Measurements from ENCODE around the gene ASB1. TPM values are rescaled to one million over a fixed set of nuclear protein-coding genes. Genes with fewer than 3 reads are reported as not detected.
A peak's percentile ranks its signal among the peaks of the same experiment; 100 is the strongest.

The ASB1 gene
- total RNA-seq, 2 donors from 2014 or later, result 6.6 to 9.9 TPM

- Histone ChIP-seq H3K4me1 (peaks cover 22% of the 10 kb centered on the region), H3K27ac (no peak overlapping the region), H3K36me3 (replicated peaks in 1 of 2; ENCODE audit: insufficient read depth in 1 of 2, low read depth in 2 of 2) (no peaks in the 10 kb centered on the region), H3K4me3 (no peak overlapping the region), H3K27me3 (no peaks in the 10 kb centered on the region), H3K9me3 (no peaks in the 10 kb centered on the region)
- ATAC-seq (no peak), DNase-seq (no peak)
- TF ChIP-seq CTCF (IDR thresholded peaks at IDR 0.05), result no peak
- TF ChIP-seq POLR2A (IDR thresholded peaks at IDR 0.05), result no peak
- 87 to 95% methylated on average over 7 of the region's 7 CpGs for WGBS, 2 donors
- intact Hi-C loops (cut with DNase I), result no loop called here
Observed at GRCh38 chr2:238383743-238384380, 42.9 kb upstream of the ASB1 start.

DNA sequence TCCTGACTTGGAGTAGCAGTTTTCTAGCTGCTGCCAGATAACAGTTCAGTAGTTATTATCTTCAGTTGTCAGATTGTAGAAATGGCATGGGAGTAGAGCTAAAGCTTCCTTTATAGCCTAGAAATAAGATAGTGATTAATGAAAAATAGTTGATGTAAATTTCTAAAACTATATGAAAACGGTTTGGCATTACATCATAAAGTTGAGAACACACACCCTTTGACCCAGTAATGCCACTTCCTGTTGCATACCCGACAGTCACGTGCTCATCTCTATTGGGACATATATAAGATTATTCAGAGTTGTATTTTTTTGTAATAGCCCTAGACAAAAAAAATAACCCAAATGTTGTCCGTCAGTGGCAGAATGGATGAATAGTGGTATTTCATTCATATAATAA, 39.4 kb upstream of the ASB1 start:
- Histone ChIP-seq H3K9me3 (no peaks in the 10 kb centered on the region), H3K4me3 (no peak overlapping the region), H3K27ac (no peak overlapping the region), H3K36me3 (replicated peaks in 1 of 2; ENCODE audit: insufficient read depth in 1 of 2, low read depth in 2 of 2) (no peaks in the 10 kb centered on the region), H3K27me3 (no peaks in the 10 kb centered on the region), H3K4me1 (peaks cover 26% of the 10 kb centered on the region)
- DNase-seq, result no peak
- no peak for ATAC-seq
- no peak for TF ChIP-seq POLR2A (IDR thresholded peaks at IDR 0.05)
- TF ChIP-seq CTCF (IDR thresholded peaks at IDR 0.05), result no peak
- intact Hi-C loops (cut with DNase I), result no loop called here
- 79 to 82% methylated on average over 4 of the region's 4 CpGs for WGBS, 2 donors

- H3K9me3 ChIP-seq, result no peaks in the 10 kb centered on the region
- intact Hi-C loops (cut with DNase I), result no loop called here
- no peak for TF ChIP-seq POLR2A (IDR thresholded peaks at IDR 0.05)
- no peaks in the 10 kb centered on the region for H3K36me3 ChIP-seq (replicated peaks in 1 of 2; ENCODE audit: insufficient read depth in 1 of 2, low read depth in 2 of 2)
- peak; percentile 38 for ATAC-seq
- 47 to 61% methylated on average over 7 to 8 of the region's 8 CpGs for WGBS, 2 donors
- H3K4me1 ChIP-seq, result peaks cover 26% of the 10 kb centered on the region
- H3K27ac ChIP-seq, result peak overlapping the region in 3 of 4 donors; percentile 0 to 83 (median 83)
- H3K27me3 ChIP-seq, result no peaks in the 10 kb centered on the region
- H3K4me3 ChIP-seq, result no peak overlapping the region
- DNase-seq, result peak in 3 of 4 donors; percentile 24 to 54 (median 41)
Observed at GRCh38 chr2:238388794-238389193, 37.9 kb upstream of the ASB1 start.

DNA sequence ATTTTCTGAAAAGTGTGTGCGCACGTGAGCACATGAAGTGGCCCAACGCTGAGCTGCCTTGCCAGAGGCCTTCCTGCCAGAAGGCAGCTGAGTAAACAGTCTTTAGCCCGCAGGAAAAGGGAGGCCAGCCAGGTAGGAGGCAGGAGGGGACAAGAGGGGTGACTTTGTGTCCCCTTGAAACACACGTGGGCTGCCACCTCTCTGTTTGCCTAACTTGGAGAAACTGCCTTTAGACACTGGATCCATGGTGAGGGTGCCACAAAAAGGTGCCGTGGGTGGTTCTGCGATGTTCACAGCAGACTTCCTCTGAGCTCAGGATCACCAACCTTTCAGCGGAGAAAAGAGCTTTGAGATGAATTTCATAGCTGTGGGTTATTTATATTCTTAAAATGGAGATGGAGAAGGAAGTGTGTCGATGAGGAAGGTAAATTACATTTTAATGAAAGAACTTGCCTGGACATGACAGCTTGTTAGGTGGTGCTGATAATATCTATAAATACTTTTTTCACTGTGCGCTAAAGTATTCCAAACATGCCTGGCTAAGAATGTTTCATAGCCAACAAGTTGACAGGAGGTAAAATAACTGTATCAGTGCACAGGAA, 36.6 kb upstream of the ASB1 start:
- 7 to 16% methylated on average over 10 of the region's 10 CpGs for WGBS, 2 donors
- H3K9me3 ChIP-seq, result no peaks in the 10 kb centered on the region
- no peak overlapping the region for H3K4me3 ChIP-seq
- H3K36me3 ChIP-seq (replicated peaks in 1 of 2; ENCODE audit: insufficient read depth in 1 of 2, low read depth in 2 of 2), result no peaks in the 10 kb centered on the region
- peak overlapping the region; percentile 75 to 83 (median 82) for H3K27ac ChIP-seq
- ATAC-seq (peak; percentile 90), DNase-seq (peak; percentile 77 to 90 (median 90))
- H3K27me3 ChIP-seq, result no peaks in the 10 kb centered on the region
- H3K4me1 ChIP-seq, result peaks cover 26% of the 10 kb centered on the region
- TF ChIP-seq CTCF (IDR thresholded peaks at IDR 0.05) (no peak), POLR2A (IDR thresholded peaks at IDR 0.05) (no peak)
- intact Hi-C loops (cut with DNase I), result no loop called here

- Histone ChIP-seq H3K36me3 (replicated peaks in 1 of 2; ENCODE audit: insufficient read depth in 1 of 2, low read depth in 2 of 2) (no peaks in the 10 kb centered on the region), H3K27me3 (no peaks in the 10 kb centered on the region), H3K27ac (peak overlapping the region in 3 of 4 donors; percentile 75 to 83 (median 83)), H3K4me3 (no peak overlapping the region), H3K4me1 (peaks cover 26% of the 10 kb centered on the region), H3K9me3 (no peaks in the 10 kb centered on the region)
- ATAC-seq, result no peak
- intact Hi-C loops (cut with DNase I), result no loop called here
- 80% methylated on average over 6 of the region's 6 CpGs for WGBS, 2 donors
- no peak for DNase-seq
- TF ChIP-seq POLR2A (IDR thresholded peaks at IDR 0.05), result no peak
- TF ChIP-seq CTCF (IDR thresholded peaks at IDR 0.05), result no peak
Observed at GRCh38 chr2:238391042-238391689, 35.6 kb upstream of the ASB1 start.

Data from body of pancreas (tissue), 4 donors.